Keratinocyte (primary cell): ENCODE measurements around the gene TSPAN2. TPM values are rescaled to one million over a fixed set of nuclear protein-coding genes. Genes with fewer than 3 reads are reported as not detected.

ENCODE experiments used
- DNase-seq: peaks from one replicate; pipeline ENCODE4 v3.0.0-alpha.2; 2011; ENCODE audit warnings: low read depth, missing footprints, low spot score
- FAIRE-seq: peaks from 2 replicates; lab custom pipeline; 2011; peaks lifted over from hg19 to GRCh38; lab: Jason Lieb, UNC
- H2AFZ ChIP-seq: 2 replicates; pipeline ENCODE4 v1.6.0; 2012; ENCODE audit warnings: low read length, control low read depth, inconsistent platforms; ENCODE audit not compliant: control insufficient read depth
- H3K27ac ChIP-seq: 2 replicates; pipeline ENCODE4 v1.5.1; 2011; ENCODE audit warnings: low read length; ENCODE audit not compliant: control insufficient read depth, insufficient read depth
- H3K27me3 ChIP-seq: 3 replicates; pipeline ENCODE4 v1.6.0; 2011; ENCODE audit warnings: low read length; ENCODE audit not compliant: control insufficient read depth, insufficient read depth; ENCODE audit errors: extremely low read depth
- H3K36me3 ChIP-seq, 2 experiments: 2 replicates in 1 of 2; 3 replicates in 1 of 2; pipeline ENCODE4 v1.5.1; 2011; ENCODE audit warnings: low read length in 2 of 2, mild to moderate bottlenecking in 1 of 2; ENCODE audit not compliant: control insufficient read depth in 2 of 2, insufficient read depth in 2 of 2; ENCODE audit errors: extremely low read depth in 1 of 2
- H3K4me1 ChIP-seq: 3 replicates; pipeline ENCODE4 v1.5.1; 2011; ENCODE audit warnings: low read length; ENCODE audit not compliant: control insufficient read depth, insufficient read depth; ENCODE audit errors: extremely low read depth
- H3K4me2 ChIP-seq: 3 replicates; pipeline ENCODE4 v1.6.0; 2011; ENCODE audit warnings: low read depth, low read length; ENCODE audit not compliant: control insufficient read depth, insufficient read depth; ENCODE audit errors: extremely low read depth
- H3K4me3 ChIP-seq, 3 experiments: fragments of 200-600 bp in 1 of 3; sonication (generic) in 1 of 3; 2 replicates in 2 of 3; 3 replicates in 1 of 3; pipeline ENCODE4 v1.5.1; 2011 to 2016; ENCODE audit warnings: low read length in 3 of 3, mild to moderate bottlenecking in 3 of 3, control low read depth in 2 of 3, inconsistent platforms in 1 of 3, low read depth in 1 of 3, mixed read lengths in 1 of 3, mixed run types in 1 of 3, moderate library complexity in 1 of 3; ENCODE audit not compliant: control insufficient read depth in 2 of 3, insufficient read depth in 2 of 3; ENCODE audit errors: extremely low read depth in 1 of 3
- H3K79me2 ChIP-seq: 2 replicates; pipeline ENCODE4 v1.6.0; 2012; ENCODE audit warnings: low read length; ENCODE audit not compliant: control insufficient read depth, insufficient read depth
- H3K9ac ChIP-seq: 3 replicates; pipeline ENCODE4 v1.6.0; 2011; ENCODE audit warnings: low read length; ENCODE audit not compliant: control insufficient read depth, insufficient read depth; ENCODE audit errors: extremely low read depth
- H3K9me1 ChIP-seq: 3 replicates; pipeline ENCODE4 v1.6.0; 2011; ENCODE audit warnings: low read length; ENCODE audit not compliant: control insufficient read depth, insufficient read depth; ENCODE audit errors: extremely low read depth
- H3K9me3 ChIP-seq: 2 replicates; pipeline ENCODE4 v1.5.1; 2012; ENCODE audit warnings: low read depth, low read length; ENCODE audit not compliant: control insufficient read depth
- H4K20me1 ChIP-seq: 3 replicates; pipeline ENCODE4 v1.6.0; 2011; ENCODE audit warnings: low read length; ENCODE audit not compliant: control insufficient read depth, insufficient read depth; ENCODE audit errors: extremely low read depth
- EZH2 ChIP-seq: IDR thresholded peaks from one replicate; pipeline ENCODE4 v1.6.1; 2012; ENCODE audit warnings: inconsistent platforms, mild to moderate bottlenecking, low read length, moderate library complexity
- dilution Hi-C: fragments of 300-500 bp; cut with MboI; formaldehyde crosslinking; loops from one replicate; pipeline ENCODE4 v1.7.0; 2020; ENCODE audit warnings: low sequenced_read_pairs; ENCODE audit not compliant: extremely low pct_ligation_motif_present
- polyA plus RNA-seq, 5 experiments: library from polyadenylated mRNA; depleted of rRNA in 3 of 5; stranded (reverse) in 3 of 5; stranded (forward) in 1 of 5; unstranded in 1 of 5; fragments of >200 nt; gene quantifications; 1 replicate in 1 of 5; 2 replicates in 3 of 5; 3 replicates in 1 of 5; pipeline versions ENCODE4 v1.2.1 to v1.2.3, GENCODE V29; 2011 to 2012; ENCODE audit warnings: missing spikeins in 2 of 5, low read depth in 1 of 5, low replicate concordance in 1 of 5
- TF ChIP-seq, protein P1 (sequence below), 3 experiments: IDR thresholded peaks in 1 of 3; conservative IDR thresholded peaks in 1 of 3; optimal IDR thresholded peaks in 1 of 3; 2 replicates in 2 of 3; 3 replicates in 1 of 3; pipeline versions ENCODE3 to v1.5.1; 2011; ENCODE audit warnings: low read length in 3 of 3, mild to moderate bottlenecking in 3 of 3, moderate library complexity in 2 of 3, control low read depth in 1 of 3, inconsistent platforms in 1 of 3; ENCODE audit not compliant: insufficient read depth in 2 of 3; ENCODE audit errors: extremely low read depth in 1 of 3

TSPAN2 gene
- polyA plus RNA-seq, 1 donor (not counting 4 experiments of a cell fraction or from before 2014, with no cell fraction given), result 0.37 TPM

DNA sequence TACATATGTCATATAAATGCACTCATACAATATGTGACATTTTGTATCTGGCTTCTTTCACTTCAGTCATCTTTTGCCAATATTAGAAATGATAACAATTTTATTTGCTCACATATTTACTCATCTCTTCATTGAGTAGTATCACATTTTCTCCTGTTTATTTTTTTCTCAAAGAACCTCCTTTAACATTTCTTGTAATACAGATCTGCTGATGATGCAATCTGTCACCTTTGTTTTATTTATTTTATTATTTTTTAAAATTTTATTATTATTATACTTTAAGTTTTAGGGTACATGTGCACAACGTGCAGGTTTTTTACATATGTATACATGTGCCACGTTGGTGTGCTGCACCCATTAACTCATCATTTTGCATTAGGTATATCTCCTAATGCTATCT lies 75.5 kb downstream of the TSPAN2 start:
- no peak for FAIRE-seq

DNA sequence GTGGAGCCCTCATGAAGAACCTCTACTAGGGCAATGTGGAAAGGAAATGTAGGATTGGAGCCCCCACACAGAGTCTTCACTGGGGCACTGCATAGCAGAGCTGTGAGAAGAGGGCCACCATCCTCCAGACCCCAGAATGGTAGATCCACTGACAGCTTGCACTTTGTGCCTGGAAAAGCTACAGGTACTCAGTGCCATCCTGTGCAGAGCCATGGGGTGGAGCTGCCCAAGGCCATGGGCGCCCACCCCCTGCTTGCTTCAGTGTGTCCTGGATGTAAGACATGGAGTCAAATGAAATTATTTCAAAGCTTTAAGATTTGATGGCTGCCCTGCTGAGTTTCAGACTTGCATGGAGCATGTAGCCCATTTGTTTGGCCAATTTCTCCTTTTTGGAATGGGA lies 76.9 kb downstream of the TSPAN2 start:
- Histone ChIP-seq H3K79me2 (no peaks in the 10 kb centered on the region), H3K36me3 (no peaks in the 10 kb centered on the region), H2AFZ (no peak overlapping the region), H3K9me1 (no peaks in the 10 kb centered on the region), H3K4me1 (no peaks in the 10 kb centered on the region), H3K4me3 (no peak overlapping the region), H3K4me2 (no peak overlapping the region), H3K9ac (no peak overlapping the region), H3K9me3 (no peaks in the 10 kb centered on the region), H3K27ac (no peak overlapping the region), H3K27me3 (no peaks in the 10 kb centered on the region), H4K20me1 (no peaks in the 10 kb centered on the region)
- FAIRE-seq (no peak), DNase-seq (no peak)
- dilution Hi-C loops, result no loop called here
- TF ChIP-seq EZH2, result no peak
- TF ChIP-seq, protein P1, sequence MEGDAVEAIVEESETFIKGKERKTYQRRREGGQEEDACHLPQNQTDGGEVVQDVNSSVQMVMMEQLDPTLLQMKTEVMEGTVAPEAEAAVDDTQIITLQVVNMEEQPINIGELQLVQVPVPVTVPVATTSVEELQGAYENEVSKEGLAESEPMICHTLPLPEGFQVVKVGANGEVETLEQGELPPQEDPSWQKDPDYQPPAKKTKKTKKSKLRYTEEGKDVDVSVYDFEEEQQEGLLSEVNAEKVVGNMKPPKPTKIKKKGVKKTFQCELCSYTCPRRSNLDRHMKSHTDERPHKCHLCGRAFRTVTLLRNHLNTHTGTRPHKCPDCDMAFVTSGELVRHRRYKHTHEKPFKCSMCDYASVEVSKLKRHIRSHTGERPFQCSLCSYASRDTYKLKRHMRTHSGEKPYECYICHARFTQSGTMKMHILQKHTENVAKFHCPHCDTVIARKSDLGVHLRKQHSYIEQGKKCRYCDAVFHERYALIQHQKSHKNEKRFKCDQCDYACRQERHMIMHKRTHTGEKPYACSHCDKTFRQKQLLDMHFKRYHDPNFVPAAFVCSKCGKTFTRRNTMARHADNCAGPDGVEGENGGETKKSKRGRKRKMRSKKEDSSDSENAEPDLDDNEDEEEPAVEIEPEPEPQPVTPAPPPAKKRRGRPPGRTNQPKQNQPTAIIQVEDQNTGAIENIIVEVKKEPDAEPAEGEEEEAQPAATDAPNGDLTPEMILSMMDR (optimal IDR thresholded peaks at IDR 0.05 in 1 of 3, IDR thresholded peaks at IDR 0.05 in 1 of 3, conservative IDR thresholded peaks at IDR 0.05 in 1 of 3; ENCODE audit: extremely low read depth in 1 of 3, insufficient read depth in 2 of 3, low read length in 3 of 3), result no peak

More for the DNA sequence above, 75.5 kb downstream of the TSPAN2 start:
- no peak overlapping the region for H3K4me3 ChIP-seq
- no peak overlapping the region for H2AFZ ChIP-seq
- no peaks in the 10 kb centered on the region for H3K27me3 ChIP-seq
- H3K79me2 ChIP-seq, result no peaks in the 10 kb centered on the region
- no peak for DNase-seq
- no peak overlapping the region for H3K9ac ChIP-seq
- H4K20me1 ChIP-seq, result no peaks in the 10 kb centered on the region
- H3K9me1 ChIP-seq, result no peaks in the 10 kb centered on the region
- H3K36me3 ChIP-seq, result no peaks in the 10 kb centered on the region
- H3K4me1 ChIP-seq, result no peaks in the 10 kb centered on the region
- H3K9me3 ChIP-seq, result no peaks in the 10 kb centered on the region
- dilution Hi-C loops, result no loop called here
- H3K4me2 ChIP-seq, result no peak overlapping the region
- no peak overlapping the region for H3K27ac ChIP-seq
- TF ChIP-seq, protein P1 (optimal IDR thresholded peaks at IDR 0.05 in 1 of 3, IDR thresholded peaks at IDR 0.05 in 1 of 3, conservative IDR thresholded peaks at IDR 0.05 in 1 of 3; ENCODE audit: extremely low read depth in 1 of 3, insufficient read depth in 2 of 3, low read length in 3 of 3), result no peak
- no peak for TF ChIP-seq EZH2
